ENCODE results near the gene AGTPBP1.

The AGTPBP1 gene

DNA sequence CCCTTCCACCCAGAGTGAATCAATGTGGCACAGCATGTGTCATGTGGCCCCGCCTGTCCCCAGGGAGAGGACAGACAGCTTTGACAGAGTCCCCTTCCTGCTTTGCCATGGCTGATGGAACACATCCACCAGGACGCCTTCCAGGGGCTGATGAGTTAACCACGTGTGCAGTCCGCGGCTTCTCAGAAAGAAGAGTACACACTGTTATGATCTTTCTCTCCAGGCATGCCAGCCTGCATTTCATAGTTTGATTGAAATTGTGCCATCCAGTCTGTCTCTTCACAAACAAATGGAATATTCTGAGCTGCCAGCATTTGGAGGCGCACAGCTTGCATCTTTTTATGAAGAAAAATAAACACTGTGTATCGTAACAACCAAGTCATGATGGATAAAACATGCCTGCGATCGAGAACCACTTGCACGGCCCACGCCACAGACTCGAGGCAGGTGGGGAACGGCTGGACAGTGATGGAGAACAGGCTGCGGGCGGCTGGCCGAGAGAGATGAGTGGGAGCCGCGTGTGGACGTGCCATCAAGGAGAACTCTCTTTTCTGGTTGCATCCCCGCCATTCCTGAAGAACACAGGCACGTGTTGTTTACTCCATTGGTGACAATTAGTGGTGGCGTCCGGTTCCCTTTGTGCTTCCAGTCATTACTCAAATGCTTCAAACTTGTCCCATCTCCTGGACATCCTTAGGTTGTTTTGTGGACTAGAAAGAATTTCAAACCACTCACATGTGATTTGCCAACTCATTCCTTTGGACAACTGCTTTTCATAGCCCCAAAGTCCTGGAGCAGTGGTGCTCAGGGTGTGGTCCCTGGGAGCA lies 220.2 kb downstream of the AGTPBP1 start:
- ATAC-seq (no peak), DNase-seq (ENCODE audit: low spot score in 2 of 2) (no peak)
- Mint-ChIP-seq H3K4me3 (peak overlapping the region; percentile 73), H3K36me3 (no peaks in the 10 kb centered on the region), H3K9me3 (no peaks in the 10 kb centered on the region), H3K27ac (no peak overlapping the region), H3K4me1 (peaks cover 13% of the 10 kb centered on the region)

GRCh38 chr9:85516976-85517637 lies 224.6 kb downstream of the AGTPBP1 start:
- Mint-ChIP-seq H3K27ac (no peak overlapping the region), H3K4me3 (no peak overlapping the region), H3K4me1 (peaks cover 2% of the 10 kb centered on the region), H3K36me3 (no peaks in the 10 kb centered on the region), H3K9me3 (no peaks in the 10 kb centered on the region)
- ATAC-seq (no peak), DNase-seq (ENCODE audit: low spot score in 2 of 2) (no peak)

- H3K4me1 Mint-ChIP-seq, result no peaks in the 10 kb centered on the region
- H3K36me3 Mint-ChIP-seq, result no peaks in the 10 kb centered on the region
- no peak overlapping the region for H3K4me3 Mint-ChIP-seq
- no peak overlapping the region for H3K27ac Mint-ChIP-seq
- DNase-seq (ENCODE audit: low spot score in 2 of 2) (no peak), ATAC-seq (no peak)
- no peaks in the 10 kb centered on the region for H3K9me3 Mint-ChIP-seq
These were observed 225.3 kb downstream of the AGTPBP1 start for GRCh38 chr9:85516455-85516854.

DNA sequence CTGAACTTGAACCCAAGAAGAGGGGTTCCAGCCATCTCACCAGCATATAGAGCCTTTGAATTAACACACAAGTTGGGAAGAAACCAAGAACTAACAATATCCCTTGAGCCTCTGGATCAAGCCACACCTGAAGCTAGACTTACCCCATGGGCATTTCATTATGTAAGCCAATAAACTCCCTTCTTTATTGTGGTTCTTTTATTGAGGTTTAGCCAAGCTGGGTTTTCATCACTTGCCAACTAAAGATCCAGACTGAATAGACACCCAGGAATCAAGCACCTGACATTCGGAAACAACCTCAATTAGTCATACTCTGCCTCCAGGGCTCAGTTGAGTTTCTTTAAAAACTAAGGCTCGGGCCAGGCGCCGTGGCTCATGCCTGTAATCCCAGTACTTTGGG lies 226.7 kb downstream of the AGTPBP1 start:
- Mint-ChIP-seq H3K4me1 (no peaks in the 10 kb centered on the region), H3K36me3 (no peaks in the 10 kb centered on the region), H3K27ac (no peak overlapping the region), H3K9me3 (no peaks in the 10 kb centered on the region), H3K4me3 (no peak overlapping the region)
- DNase-seq (ENCODE audit: low spot score in 2 of 2), result no peak
- ATAC-seq, result no peak

DNA sequence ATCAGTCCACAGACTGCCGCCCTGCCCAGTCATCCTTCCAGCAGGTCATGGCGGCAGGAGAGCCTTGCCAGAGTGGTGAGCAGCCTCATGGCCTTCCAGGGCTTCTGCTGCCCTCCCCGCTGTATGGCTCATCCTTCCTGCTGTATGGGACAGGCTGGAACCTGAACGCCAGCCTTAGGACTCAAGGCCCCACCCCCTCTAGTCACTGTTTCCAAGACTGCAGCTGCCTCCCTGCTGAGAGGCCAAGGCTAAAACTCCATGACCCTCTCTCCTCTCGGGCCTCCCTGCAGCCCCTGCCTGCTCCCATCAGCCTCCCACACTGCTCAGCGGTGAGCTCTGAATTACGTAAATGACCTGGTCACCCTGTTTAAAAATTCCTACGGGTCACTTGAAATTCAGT lies 227.5 kb downstream of the AGTPBP1 start:
- Mint-ChIP-seq H3K4me3 (no peak overlapping the region), H3K9me3 (no peaks in the 10 kb centered on the region), H3K36me3 (no peaks in the 10 kb centered on the region), H3K4me1 (no peaks in the 10 kb centered on the region), H3K27ac (no peak overlapping the region)
- ATAC-seq, result no peak
- no peak for DNase-seq (ENCODE audit: low spot score in 2 of 2)

DNA sequence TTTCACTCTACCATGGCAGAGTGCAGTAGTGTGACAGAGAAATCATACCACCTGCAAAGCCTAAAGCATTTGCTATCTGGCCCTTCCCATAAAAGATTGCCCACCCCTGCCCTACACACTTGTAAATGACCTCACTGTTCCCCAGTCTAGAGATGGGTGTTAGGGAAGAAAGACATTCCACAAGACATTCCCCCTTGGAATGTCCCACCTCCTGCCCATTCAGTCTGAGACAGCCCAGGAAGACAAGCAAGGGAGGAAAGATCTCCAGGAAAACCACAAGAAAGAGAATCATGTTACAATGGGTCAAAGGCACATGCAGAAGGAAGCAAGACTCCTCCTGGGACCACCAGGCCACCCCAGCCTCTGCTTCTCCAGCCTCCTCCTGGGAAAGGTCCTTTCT lies 230.0 kb downstream of the AGTPBP1 start:
- DNase-seq (ENCODE audit: low spot score in 2 of 2) (no peak), ATAC-seq (no peak)
- no peaks in the 10 kb centered on the region for H3K9me3 Mint-ChIP-seq
- no peak overlapping the region for H3K4me3 Mint-ChIP-seq
- H3K36me3 Mint-ChIP-seq, result no peaks in the 10 kb centered on the region
- H3K27ac Mint-ChIP-seq, result no peak overlapping the region
- H3K4me1 Mint-ChIP-seq, result no peaks in the 10 kb centered on the region

DNA sequence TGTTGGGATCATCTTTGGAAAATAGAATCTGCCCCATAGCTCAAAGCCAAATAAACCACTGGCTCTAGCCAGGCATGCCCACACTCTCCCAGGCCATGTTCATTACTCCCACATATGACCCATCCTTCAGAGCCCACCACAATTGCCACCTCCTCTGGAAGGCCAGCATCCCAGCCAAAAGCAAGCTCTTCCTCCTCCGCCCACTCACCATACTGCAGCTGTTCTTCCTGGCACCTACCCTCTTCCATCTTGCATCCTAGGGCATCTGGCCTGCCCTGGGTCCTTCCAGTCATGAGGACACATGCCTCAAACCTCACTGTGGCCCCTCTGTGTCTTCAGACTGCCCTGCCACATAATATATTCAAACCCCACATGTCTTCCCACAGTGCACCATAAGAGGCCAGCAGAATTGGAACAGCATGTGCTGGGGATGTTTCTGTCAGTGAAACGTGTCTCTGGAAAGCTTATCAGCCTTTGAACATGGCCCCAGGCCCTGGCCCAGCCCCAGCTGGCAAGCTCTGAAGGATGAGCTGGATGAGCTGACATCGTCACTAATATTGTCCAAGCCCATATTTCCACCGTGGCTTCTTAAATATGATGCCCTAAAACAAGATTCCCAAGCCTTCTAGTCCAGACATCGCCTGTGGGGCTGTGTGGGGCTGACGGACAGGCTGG lies 230.8 kb downstream of the AGTPBP1 start:
- Mint-ChIP-seq H3K4me3 (no peak overlapping the region), H3K27ac (no peak overlapping the region), H3K9me3 (no peaks in the 10 kb centered on the region), H3K36me3 (no peaks in the 10 kb centered on the region), H3K4me1 (no peaks in the 10 kb centered on the region)
- DNase-seq (ENCODE audit: low spot score in 2 of 2) (no peak), ATAC-seq (no peak)

DNA sequence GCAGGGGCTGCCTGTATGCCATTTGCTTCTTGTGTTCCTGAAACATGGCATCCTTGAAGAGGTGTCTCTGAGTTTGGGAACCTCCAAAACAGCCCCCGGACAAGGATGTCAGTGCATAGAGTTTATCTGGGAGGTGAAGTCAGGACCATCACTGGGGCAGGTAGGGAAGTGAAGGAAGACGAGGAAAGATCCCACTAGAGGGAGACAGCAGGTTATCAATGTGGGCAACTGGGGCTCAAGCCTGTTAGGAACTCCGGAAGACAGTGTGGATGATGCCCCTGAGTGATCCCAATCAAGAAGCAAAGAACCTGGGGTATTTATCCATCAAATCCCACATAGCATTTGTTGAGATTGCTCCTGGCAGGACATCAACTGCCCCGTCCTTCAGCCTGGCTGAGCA lies 233.1 kb downstream of the AGTPBP1 start:
- no peaks in the 10 kb centered on the region for H3K4me1 Mint-ChIP-seq
- H3K9me3 Mint-ChIP-seq, result no peaks in the 10 kb centered on the region
- no peak overlapping the region for H3K4me3 Mint-ChIP-seq
- no peaks in the 10 kb centered on the region for H3K36me3 Mint-ChIP-seq
- DNase-seq (ENCODE audit: low spot score in 2 of 2) (no peak), ATAC-seq (no peak)
- H3K27ac Mint-ChIP-seq, result no peak overlapping the region

GRCh38 chr9:85505612-85506011 lies 236.1 kb downstream of the AGTPBP1 start:
- Mint-ChIP-seq H3K4me1 (no peaks in the 10 kb centered on the region), H3K9me3 (peaks cover 5% of the 10 kb centered on the region), H3K36me3 (no peaks in the 10 kb centered on the region), H3K4me3 (no peak overlapping the region), H3K27ac (no peak overlapping the region)
- ATAC-seq (no peak), DNase-seq (ENCODE audit: low spot score in 2 of 2) (no peak)

DNA sequence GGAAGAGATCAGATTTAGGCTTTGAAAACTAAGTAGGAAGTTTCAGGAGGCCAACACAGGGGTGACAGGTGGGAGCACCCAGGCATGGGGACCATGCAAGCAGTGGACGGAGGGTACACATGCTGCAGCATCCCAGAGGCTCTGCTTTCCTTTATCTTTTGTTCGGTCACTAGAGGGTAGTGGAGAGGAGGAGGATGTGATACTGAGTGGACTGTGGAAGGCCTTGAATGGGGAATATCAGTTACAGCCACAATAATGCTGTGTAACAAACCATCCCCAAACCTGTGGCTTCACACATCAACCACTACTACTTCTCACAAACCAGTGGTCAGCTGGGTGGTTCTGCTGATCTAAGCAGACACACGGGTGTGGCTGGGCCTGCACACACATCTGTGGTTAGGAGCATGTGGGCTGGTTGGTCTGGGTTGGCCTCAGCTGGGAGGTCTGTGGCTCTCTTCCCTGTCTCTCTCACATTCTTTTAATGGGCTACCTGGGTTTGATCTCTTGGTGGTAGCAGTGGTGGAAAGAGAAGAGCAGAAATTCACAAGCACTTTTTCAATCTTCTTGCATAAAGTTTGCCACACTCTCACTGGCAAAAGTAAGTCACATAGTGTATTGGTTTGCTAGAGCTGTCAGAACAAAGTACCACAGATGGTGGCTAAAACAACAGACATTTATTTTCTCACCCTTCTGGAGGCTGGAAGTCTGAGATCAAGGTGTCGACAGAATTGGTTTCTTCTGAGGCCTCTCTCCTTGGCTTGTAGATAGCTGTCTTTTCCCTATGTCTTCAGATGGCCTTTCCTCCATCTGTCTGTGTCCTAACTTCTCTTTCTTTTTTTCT lies 238.7 kb downstream of the AGTPBP1 start:
- peak; percentile 37 for ATAC-seq
- Mint-ChIP-seq H3K4me3 (no peak overlapping the region), H3K4me1 (no peaks in the 10 kb centered on the region), H3K9me3 (peaks cover 8% of the 10 kb centered on the region), H3K27ac (no peak overlapping the region), H3K36me3 (no peaks in the 10 kb centered on the region)
- no peak for DNase-seq (ENCODE audit: low spot score in 2 of 2)

GRCh38 chr9:85501882-85502281 lies 239.9 kb downstream of the AGTPBP1 start:
- no peak for DNase-seq (ENCODE audit: low spot score in 2 of 2)
- Mint-ChIP-seq H3K36me3 (no peaks in the 10 kb centered on the region), H3K27ac (no peak overlapping the region), H3K9me3 (peaks cover 10% of the 10 kb centered on the region), H3K4me3 (no peak overlapping the region), H3K4me1 (no peaks in the 10 kb centered on the region)
- ATAC-seq, result no peak

DNA sequence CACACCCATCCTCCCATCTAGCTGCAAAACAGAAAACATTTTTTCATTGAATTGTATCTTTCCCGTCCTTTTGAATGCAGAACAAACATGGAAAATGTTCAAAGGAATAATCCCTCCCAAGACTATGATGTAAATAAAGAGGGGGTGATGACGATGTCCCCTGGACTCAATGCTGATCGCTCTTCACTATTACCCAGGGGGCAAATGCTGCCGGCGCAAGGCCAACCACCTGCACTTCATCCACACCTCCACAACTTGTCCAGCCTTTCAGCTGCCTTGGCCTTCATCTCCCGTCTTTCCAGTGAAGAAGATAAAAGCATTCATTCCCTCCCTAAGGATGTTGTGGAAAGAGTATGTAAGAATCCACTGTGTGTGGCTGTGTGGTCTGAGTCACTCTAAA lies 240.3 kb downstream of the AGTPBP1 start:
- no peaks in the 10 kb centered on the region for H3K36me3 Mint-ChIP-seq
- no peak overlapping the region for H3K4me3 Mint-ChIP-seq
- no peaks in the 10 kb centered on the region for H3K4me1 Mint-ChIP-seq
- peaks cover 14% of the 10 kb centered on the region for H3K9me3 Mint-ChIP-seq
- DNase-seq (ENCODE audit: low spot score in 2 of 2) (no peak), ATAC-seq (no peak)
- H3K27ac Mint-ChIP-seq, result no peak overlapping the region

Measured in stimulated activated effector memory CD8-positive, alpha-beta T cell treated with anti-CD3 and anti-CD28 coated beads, Interleukin-12 subunit alpha, Interleukin-12 subunit beta, amount 100 ng/mL, for 72 hours (primary cell).